ENCODE results near the gene PDLIM4. TPM values are rescaled to one million over a fixed set of nuclear protein-coding genes. Genes with fewer than 3 reads are reported as not detected.

The PDLIM4 gene
- total RNA-seq, 4 donors from 2014 or later = 32.4 to 90.9 (median 50.8) TPM

DNA sequence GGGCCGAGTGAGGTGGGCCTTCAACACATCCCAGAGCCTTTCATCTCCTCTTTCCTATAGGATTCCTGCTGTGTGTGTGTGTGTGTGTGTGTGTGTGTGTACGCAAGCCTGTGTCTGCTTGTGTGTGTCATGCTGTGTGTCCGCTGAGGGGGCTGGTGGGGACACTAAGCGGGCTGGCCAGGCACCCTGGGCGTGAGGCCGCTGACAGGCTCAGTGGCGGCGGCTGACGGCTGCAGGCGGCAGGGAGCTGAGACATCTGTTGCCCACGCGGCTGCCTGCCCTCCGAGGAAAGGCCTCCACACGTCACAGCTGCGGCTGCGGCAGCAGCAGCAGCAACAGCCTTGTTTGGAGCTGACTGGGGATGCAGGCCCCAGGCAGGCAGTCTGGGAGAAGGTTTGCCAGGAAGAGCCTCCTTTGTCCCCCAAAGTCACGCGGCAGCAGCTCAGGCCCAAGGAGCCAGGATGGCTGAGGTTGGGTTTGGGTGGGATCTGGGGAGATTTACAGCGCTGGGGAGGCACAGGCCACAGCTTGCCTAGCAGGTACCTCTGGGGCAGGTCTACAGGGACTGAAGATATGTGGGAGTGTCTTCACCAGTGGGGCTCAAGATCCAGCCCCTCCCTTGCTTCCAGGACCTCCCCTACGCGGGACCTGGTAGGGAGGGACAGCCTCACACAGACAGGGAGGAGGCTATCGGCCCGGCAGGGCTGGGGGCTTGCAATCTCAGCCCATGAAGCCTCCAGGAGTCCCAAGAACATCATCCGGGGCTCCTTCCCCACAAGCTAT is 1.8 kb downstream of the PDLIM4 start:
- peak; percentile 52 to 69 for DNase-seq (ENCODE audit: low spot score in 2 of 2)
- Histone ChIP-seq H3K9me3 (no peaks in the 10 kb centered on the region), H3K4me1 (peaks cover 0 to 84% (median 51%) of the 10 kb centered on the region in 4 donors), H3K36me3 (peaks cover 0 to 8% (median 0%) of the 10 kb centered on the region in 3 donors), H3K4me3 (peak overlapping the region; percentile 63 to 86 (median 76)), H3K27me3 (no peaks in the 10 kb centered on the region), H3K27ac (peak overlapping the region; percentile 91 to 98 (median 96))
- TF ChIP-seq POLR2A (IDR thresholded peaks at IDR 0.05) (peak; percentile 23 to 55), EP300 (IDR thresholded peaks at IDR 0.05) (peak in 1 of 2 donors; percentile 84)
- TF ChIP-seq, protein P1, sequence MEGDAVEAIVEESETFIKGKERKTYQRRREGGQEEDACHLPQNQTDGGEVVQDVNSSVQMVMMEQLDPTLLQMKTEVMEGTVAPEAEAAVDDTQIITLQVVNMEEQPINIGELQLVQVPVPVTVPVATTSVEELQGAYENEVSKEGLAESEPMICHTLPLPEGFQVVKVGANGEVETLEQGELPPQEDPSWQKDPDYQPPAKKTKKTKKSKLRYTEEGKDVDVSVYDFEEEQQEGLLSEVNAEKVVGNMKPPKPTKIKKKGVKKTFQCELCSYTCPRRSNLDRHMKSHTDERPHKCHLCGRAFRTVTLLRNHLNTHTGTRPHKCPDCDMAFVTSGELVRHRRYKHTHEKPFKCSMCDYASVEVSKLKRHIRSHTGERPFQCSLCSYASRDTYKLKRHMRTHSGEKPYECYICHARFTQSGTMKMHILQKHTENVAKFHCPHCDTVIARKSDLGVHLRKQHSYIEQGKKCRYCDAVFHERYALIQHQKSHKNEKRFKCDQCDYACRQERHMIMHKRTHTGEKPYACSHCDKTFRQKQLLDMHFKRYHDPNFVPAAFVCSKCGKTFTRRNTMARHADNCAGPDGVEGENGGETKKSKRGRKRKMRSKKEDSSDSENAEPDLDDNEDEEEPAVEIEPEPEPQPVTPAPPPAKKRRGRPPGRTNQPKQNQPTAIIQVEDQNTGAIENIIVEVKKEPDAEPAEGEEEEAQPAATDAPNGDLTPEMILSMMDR (IDR thresholded peaks at IDR 0.05) = peak in 1 of 5 experiments; percentile 21
- WGBS, 2 donors = 28 to 34% methylated on average over 22 to 24 of the region's 24 CpGs

DNA sequence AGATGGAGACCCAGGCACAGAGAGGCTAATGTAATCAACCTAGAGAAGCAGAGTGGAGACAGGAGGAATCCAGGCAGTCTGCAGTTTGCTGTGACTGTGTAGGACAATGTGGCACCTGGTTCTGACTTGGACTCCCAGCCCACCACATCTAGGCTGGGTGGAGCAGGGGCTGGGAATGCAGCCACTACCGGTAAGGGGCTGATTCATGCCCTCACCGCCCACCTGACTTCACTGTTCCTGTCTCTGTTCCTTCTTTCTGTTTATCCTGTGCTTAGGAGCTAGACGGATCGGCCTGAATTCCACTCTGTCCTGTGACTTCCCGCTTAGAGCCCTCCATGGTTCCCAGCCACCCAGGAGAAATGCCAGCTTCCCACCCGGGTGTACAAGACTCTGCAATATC is 2.6 kb downstream of the PDLIM4 start:
- Histone ChIP-seq H3K36me3 (peaks cover 0 to 8% (median 0%) of the 10 kb centered on the region in 3 donors), H3K4me1 (peaks cover 0 to 84% (median 59%) of the 10 kb centered on the region in 4 donors), H3K4me3 (peak overlapping the region in 2 of 4 donors; percentile 75 to 86), H3K27me3 (no peaks in the 10 kb centered on the region), H3K9me3 (no peaks in the 10 kb centered on the region), H3K27ac (peak overlapping the region; percentile 91 to 98 (median 96))
- WGBS, 2 donors = 22 to 30% methylated on average over 6 of the region's 6 CpGs
- no peak for DNase-seq (ENCODE audit: low spot score in 2 of 2)
- TF ChIP-seq, protein P1 (IDR thresholded peaks at IDR 0.05) = no peak
- TF ChIP-seq EP300 (IDR thresholded peaks at IDR 0.05) = no peak
- TF ChIP-seq POLR2A (IDR thresholded peaks at IDR 0.05) = no peak

DNA sequence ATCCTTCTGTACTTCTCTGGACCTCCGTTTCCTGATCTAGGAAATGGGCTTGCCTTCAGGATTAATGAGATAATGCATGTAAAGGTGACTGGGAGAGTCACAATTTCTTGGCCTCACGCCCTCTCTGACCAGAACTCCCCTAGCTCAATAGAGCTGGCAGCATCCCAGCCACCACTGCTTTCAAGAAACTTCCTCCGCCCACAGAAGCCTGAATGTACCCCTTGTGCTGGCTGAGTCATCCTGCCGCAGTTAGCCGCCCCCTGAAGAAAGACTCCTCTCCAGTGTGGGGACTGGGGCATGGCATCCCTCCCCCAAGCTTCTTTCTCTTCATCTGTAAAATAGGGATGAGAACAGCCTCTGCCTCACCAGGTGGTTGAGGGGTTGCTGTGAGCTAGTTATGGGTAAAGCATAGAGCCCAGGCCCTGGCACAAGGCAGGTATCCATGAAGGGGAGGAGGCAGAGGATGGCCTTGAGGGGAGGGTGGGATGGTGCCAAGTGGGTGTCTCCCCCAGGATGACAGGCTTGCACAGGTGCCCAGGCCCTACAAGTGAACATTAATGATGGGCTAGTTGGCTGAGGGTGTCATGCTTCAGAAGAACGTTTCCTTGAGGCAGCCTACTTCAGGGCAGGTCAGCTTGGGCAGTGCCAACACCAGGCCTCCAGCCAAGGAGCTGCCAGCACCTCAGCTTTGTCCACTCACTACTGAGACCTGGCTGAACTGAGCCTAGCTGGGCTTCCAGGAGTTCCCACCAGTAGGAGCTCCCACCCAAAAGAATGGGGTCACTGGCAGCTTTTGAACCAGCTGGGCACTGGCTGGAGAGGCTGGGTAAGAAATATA is 3.4 kb downstream of the PDLIM4 start:
- 16 to 21% methylated on average over 5 to 6 of the region's 6 CpGs for WGBS, 2 donors
- peak overlapping the region in 1 of 4 donors; percentile 75 for H3K4me3 ChIP-seq
- H3K27ac ChIP-seq = peak overlapping the region; percentile 91 to 98 (median 96)

DNA sequence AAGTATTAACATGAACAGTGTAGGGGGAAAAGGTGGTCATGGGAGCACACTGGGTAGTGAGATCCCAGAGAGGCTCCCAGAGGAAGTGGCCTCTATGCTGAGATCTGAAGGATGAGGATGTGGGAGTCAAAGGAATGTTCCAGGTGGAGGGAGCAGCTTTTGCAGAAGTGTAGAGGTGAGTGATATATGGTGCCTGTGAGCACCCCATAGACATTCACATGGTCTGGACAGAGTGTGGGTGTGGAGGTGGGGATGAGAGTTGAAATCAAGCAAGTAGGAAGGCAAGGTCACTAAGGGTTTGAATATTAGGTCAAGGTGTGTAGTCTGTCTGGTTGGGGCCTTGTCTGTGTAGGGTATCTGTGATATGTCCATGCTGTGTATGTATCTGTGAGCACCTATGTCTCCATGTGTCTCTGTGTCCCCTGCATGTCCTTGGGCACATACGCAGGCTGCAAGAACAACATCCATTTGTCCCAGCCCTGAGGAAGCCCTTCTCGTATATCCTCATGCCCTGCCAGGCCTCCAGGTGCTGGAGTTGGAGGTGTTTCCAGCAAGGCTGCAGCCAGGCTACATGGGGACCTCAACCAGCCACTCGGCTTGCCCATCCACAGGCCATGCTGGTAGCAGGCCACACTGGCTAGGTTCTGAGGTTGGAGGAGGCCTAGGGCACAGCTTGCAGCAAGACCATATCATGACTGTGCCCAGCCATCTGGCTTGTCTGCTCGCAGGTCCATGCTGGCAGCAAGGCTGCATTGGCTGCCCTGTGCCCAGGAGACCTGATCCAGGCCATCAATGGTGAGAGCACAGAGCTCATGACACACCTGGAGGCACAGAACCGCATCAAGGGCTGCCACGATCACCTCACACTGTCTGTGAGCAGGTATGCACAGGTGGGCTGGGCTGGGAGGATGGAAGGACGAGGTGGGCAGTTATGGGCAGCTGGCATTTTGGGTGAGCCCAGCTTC is 4.7 kb downstream of the PDLIM4 start:
- no peak for TF ChIP-seq POLR2A (IDR thresholded peaks at IDR 0.05)
- no peaks in the 10 kb centered on the region for H3K27me3 ChIP-seq
- DNase-seq (ENCODE audit: low spot score in 2 of 2) = peak in 1 of 2 donors; percentile 3
- no peak overlapping the region for H3K4me3 ChIP-seq
- H3K4me1 ChIP-seq = peaks cover 0 to 94% (median 77%) of the 10 kb centered on the region in 4 donors
- peaks cover 0 to 13% (median 0%) of the 10 kb centered on the region in 3 donors for H3K36me3 ChIP-seq
- 80 to 89% methylated on average over 5 to 7 of the region's 7 CpGs for WGBS, 2 donors
- H3K27ac ChIP-seq = peak overlapping the region; percentile 91 to 98 (median 96)
- H3K9me3 ChIP-seq = no peaks in the 10 kb centered on the region

More for the DNA sequence above, 3.4 kb downstream of the PDLIM4 start:
- H3K27me3 ChIP-seq = no peaks in the 10 kb centered on the region
- TF ChIP-seq EP300 (IDR thresholded peaks at IDR 0.05) (peak in 1 of 2 donors; percentile 81), POLR2A (IDR thresholded peaks at IDR 0.05) (peak in 1 of 2 donors; percentile 13)
- TF ChIP-seq, protein P1 (IDR thresholded peaks at IDR 0.05) = no peak
- H3K36me3 ChIP-seq = peaks cover 0 to 8% (median 0%) of the 10 kb centered on the region in 3 donors
- DNase-seq (ENCODE audit: low spot score in 2 of 2) = peak; percentile 69 to 75
- peaks cover 0 to 88% (median 68%) of the 10 kb centered on the region in 4 donors for H3K4me1 ChIP-seq
- H3K9me3 ChIP-seq = no peaks in the 10 kb centered on the region
